Measurements from ENCODE around the gene TRIB2. TPM values are rescaled to one million over a fixed set of nuclear protein-coding genes. Genes with fewer than 3 reads are reported as not detected.

Gene TRIB2
- total and polyA plus RNA-seq, 2 of the 4 experiments (the other 2 are of a cell fraction) = 12.0 to 12.7 TPM

- H3K36me3 ChIP-seq (ENCODE audit: control insufficient read depth, insufficient read depth, low read length) = no peaks in the 10 kb centered on the region
- CTCF ChIA-PET = no interaction called here
- 82% methylated on average over 6 of the region's 12 CpGs; no CpG with 5 or more reads in 1 of the 2 experiments for WGBS, 2 experiments (ENCODE audit: extremely low coverage in 2 of 2, insufficient read length in 1 of 2)
- H2BK15ac ChIP-seq (ENCODE audit: low read depth, low read length) = peak overlapping the region; percentile 92; the same call in 1 of the 3 replicates
- H3K27me3 ChIP-seq (ENCODE audit: control insufficient read depth, insufficient read depth, low read length) = no peaks in the 10 kb centered on the region
- no peak overlapping the region for H3K23ac ChIP-seq (ENCODE audit: low read depth, low read length)
- H4K5ac ChIP-seq (ENCODE audit: low read depth, low read length) = peak overlapping the region; percentile 39; the same call in 1 of the 2 replicates
- no peak overlapping the region for H3K4me3 ChIP-seq (ENCODE audit: insufficient read depth, low read depth, low read length)
- peak overlapping the region; percentile 90 for H2BK5ac ChIP-seq (ENCODE audit: low read depth, low read length, poor library complexity, severe bottlenecking)
- no peak overlapping the region for H3K56ac ChIP-seq (ENCODE audit: extremely low read depth, insufficient read depth, low read length)
- ATAC-seq (ENCODE audit: low read depth) (peak; percentile 18; the same call in 1 of the 2 replicates), DNase-seq (peak; percentile 73)
- H4K91ac ChIP-seq (ENCODE audit: insufficient read depth, low read depth, low read length) = no peak overlapping the region
- H3K9me3 ChIP-seq (ENCODE audit: control insufficient read depth, insufficient read depth, low read length) = no peaks in the 10 kb centered on the region; the same call in 1 of the 2 replicates
- intact Hi-C loops (cut with micrococcal nuclease) = loop anchor here (5.0 kb wide), 1 partner anchor 36 kb away; no protein-coding TSS in a partner anchor
- H3K4me1 ChIP-seq (ENCODE audit: control insufficient read depth, insufficient read depth, low read length) = peaks cover 12% of the 10 kb centered on the region
- H2BK120ac ChIP-seq (ENCODE audit: low read depth, low read length) = peak overlapping the region; percentile 59; the same call in 1 of the 2 replicates
- no peaks in the 10 kb centered on the region; the same call in none of the 2 replicates for H3K9me1 ChIP-seq (ENCODE audit: insufficient read depth, low read length)
- no peak overlapping the region for H3K27ac ChIP-seq (ENCODE audit: insufficient read depth, low read length)
- 0 out of 2 replicates have a peak overlapping the region, but pooled peaks have one; percentile 4 for H3K14ac ChIP-seq (replicated peaks; ENCODE audit: low read depth, low read length)
- peak overlapping the region; percentile 40; the same call in 1 of the 2 replicates for H2AK5ac ChIP-seq (ENCODE audit: low read depth, low read length)
- H4K20me1 ChIP-seq (ENCODE audit: insufficient read depth, low read length) = no peaks in the 10 kb centered on the region
- no peak overlapping the region for H2AK9ac ChIP-seq (replicated peaks; ENCODE audit: low read depth, low read length, poor library complexity)
- no peak overlapping the region for H3K4me2 ChIP-seq (ENCODE audit: low read depth, low read length)
- POLR2A ChIA-PET (ENCODE audit: unreplicated experiment) = no interaction called here
- in situ Hi-C loops (cut with MboI; ENCODE audit: low sequenced_read_pairs) = no loop called here
- peak overlapping the region; percentile 3; the same call in 1 of the 2 replicates for H2BK20ac ChIP-seq (ENCODE audit: low read depth, low read length)
- peak overlapping the region; percentile 5 to 64; a peak in 2 of 4 replicates for H4K8ac ChIP-seq (ENCODE audit: low read depth in 2 of 2, low read length in 2 of 2)
- no peak for TF ChIP-seq SMC3 (IDR thresholded peaks at IDR 0.05; ENCODE audit: low read depth, low read length)
- TF ChIP-seq MAFK (IDR thresholded peaks at IDR 0.05; ENCODE audit: low read depth, low read length) = no peak
- no peak for TF ChIP-seq FOS (IDR thresholded peaks at IDR 0.05; ENCODE audit: low read depth, low read length)
- TF ChIP-seq MAZ (IDR thresholded peaks at IDR 0.05; ENCODE audit: borderline replicate concordance, low read depth, low read length) = no peak
- no peak for TF ChIP-seq CTCF (conservative IDR thresholded peaks at IDR 0.05; ENCODE audit: low read depth, low read length)
- no peak for TF ChIP-seq BHLHE40 (IDR thresholded peaks at IDR 0.05; ENCODE audit: low read depth, low read length)
- TF ChIP-seq POLR2A (IDR thresholded peaks at IDR 0.05; ENCODE audit: low read depth, low read length) = no peak
- TF ChIP-seq CHD1 (IDR thresholded peaks at IDR 0.05; ENCODE audit: low read depth, low read length) = no peak
- no peak for TF ChIP-seq RCOR1 (IDR thresholded peaks at IDR 0.05; ENCODE audit: insufficient replicate concordance, low read length)
- TF ChIP-seq CEBPB (IDR thresholded peaks at IDR 0.05; ENCODE audit: low read depth, low read length) = no peak
- no peak for TF ChIP-seq RFX5 (IDR thresholded peaks at IDR 0.05; ENCODE audit: low read depth, low read length)
- no TSS peak for BruUV-seq (replicated peaks)
- dilution Hi-C loops (cut with HindIII; ENCODE audit: low sequenced_read_pairs, unreplicated experiment) = no loop called here
- H3K4ac ChIP-seq (ENCODE audit: low read depth, low read length) = peak overlapping the region; percentile 56; the same call in 1 of the 2 replicates
- H3K9ac ChIP-seq (ENCODE audit: low read depth, low read length) = no peak overlapping the region
- H2AFZ ChIP-seq (replicated peaks; ENCODE audit: low read length, poor library complexity) = peak overlapping the region; percentile 64
- H3K79me1 ChIP-seq (ENCODE audit: low read depth in 1 of 2, low read length in 2 of 2) = no peaks in the 10 kb centered on the region
- H3K18ac ChIP-seq (ENCODE audit: low read depth, low read length) = peak overlapping the region; percentile 65; the same call in 1 of the 2 replicates
Measured at GRCh38 chr2:12766421-12766879, 49.7 kb downstream of the TRIB2 start.
